ENCODE results near the gene SIL1.

The SIL1 gene

DNA sequence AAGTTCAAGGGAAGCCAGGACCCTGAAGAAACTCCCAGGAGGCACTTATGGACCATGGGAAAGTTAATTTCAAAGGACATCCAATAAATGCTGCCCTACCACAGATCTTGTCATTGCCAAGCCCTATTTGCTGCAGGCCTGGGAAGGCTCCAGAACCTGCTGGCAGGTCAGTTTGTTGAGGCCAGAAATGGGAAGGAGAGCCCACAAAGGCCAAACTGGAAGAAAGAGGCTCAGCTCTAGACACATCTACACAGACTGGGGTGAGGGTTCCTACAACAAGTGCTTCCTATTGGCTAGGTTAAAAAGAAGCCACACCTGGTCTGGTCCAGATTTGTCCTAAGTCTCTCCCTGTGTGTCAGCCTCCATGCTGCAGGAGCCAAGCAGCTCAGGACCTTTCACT, 94.4 kb downstream of the SIL1 start:
- H3K36me3 ChIP-seq, result no peaks in the 10 kb centered on the region
- H3K9me3 ChIP-seq, result no peaks in the 10 kb centered on the region
- H3K27ac ChIP-seq, result no peak overlapping the region
- H4K20me1 ChIP-seq, result no peaks in the 10 kb centered on the region
- peaks cover 10% of the 10 kb centered on the region for H3K4me1 ChIP-seq
- H3K9ac ChIP-seq, result no peak overlapping the region
- H3K4me3 ChIP-seq, result no peak overlapping the region
- no peak for TF ChIP-seq Cebpa-rat (IDR thresholded peaks at IDR 0.05)
- peaks cover 9% of the 10 kb centered on the region; the same call in 1 of the 2 replicates for H3K27me3 ChIP-seq
- no peak overlapping the region for H3K4me2 ChIP-seq

DNA sequence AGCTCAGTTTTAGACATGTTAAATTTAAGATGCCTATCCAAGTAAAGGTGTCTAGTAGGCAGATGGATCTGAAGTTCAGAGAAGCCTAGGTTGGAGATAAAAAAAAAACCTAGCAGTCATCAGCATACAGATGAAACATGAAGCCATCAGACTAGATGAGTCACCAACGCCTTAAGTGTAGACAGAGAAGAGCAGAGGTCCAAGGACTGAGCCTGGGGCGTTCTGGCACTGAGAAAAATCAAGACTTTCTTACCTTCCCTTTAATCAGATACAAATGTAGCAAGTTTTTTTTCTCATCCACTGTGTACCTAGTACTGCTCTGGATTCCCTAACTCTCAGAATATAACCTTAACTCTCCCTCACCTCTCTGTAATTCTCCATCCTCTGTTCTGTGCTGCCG, 97.3 kb downstream of the SIL1 start:
- no peaks in the 10 kb centered on the region for H4K20me1 ChIP-seq
- TF ChIP-seq Cebpa-rat (IDR thresholded peaks at IDR 0.05), result no peak
- no peak overlapping the region for H3K4me2 ChIP-seq
- no peak overlapping the region for H3K27ac ChIP-seq
- no peaks in the 10 kb centered on the region for H3K9me3 ChIP-seq
- H3K27me3 ChIP-seq, result peaks cover 5% of the 10 kb centered on the region; the same call in 1 of the 2 replicates
- H3K4me1 ChIP-seq, result peaks cover 7% of the 10 kb centered on the region
- no peak overlapping the region for H3K9ac ChIP-seq
- H3K36me3 ChIP-seq, result no peaks in the 10 kb centered on the region
- no peak overlapping the region for H3K4me3 ChIP-seq

DNA sequence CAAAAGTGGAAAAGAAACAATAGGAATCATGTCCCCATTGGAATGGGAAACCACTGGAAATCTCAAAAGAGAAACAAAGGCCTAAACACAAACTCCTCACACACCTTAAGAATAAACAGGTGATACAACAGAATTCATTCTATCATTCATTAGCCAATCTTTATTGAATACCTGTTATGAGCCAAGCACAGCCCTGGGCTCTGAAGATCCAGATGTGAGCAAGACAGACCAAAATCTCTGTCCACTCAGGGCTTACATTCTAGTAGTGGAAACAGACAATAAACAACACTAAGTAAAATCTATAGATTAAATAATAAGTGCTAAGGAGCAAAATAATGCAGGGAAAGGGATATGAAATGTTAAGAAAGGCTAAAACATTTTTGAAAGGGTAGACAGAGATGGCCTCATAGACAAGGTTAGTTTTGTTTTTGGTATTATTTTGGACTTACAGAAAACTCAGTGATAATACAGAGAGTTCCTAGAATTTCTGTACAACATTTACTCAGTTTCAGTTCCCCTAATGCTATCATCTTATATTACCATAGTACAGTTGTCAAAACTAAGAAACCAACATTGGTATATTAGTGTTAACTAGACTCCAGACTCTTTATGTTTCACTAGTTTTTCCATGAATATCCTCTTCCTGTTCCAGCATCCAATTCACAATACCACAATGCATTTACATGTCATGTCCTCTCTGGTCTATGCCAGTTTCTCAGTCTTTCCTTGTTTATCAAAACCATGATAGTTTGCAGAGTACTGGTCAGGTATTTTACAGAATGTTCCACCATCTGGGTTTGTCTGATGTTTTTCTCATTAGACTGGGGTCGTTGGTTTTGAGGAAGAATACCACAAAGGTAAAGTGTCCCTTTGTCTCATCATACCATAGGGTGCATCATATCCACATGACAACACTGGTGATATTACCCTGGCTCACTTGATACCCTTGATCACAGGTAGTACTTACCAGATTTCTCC, 103.7 kb downstream of the SIL1 start:
- H3K4me3 ChIP-seq, result no peak overlapping the region
- H3K4me1 ChIP-seq, result peaks cover 4% of the 10 kb centered on the region; the same call in 1 of the 2 replicates
- H3K9ac ChIP-seq, result no peak overlapping the region
- no peak for TF ChIP-seq Cebpa-rat (IDR thresholded peaks at IDR 0.05)
- H3K27me3 ChIP-seq, result no peaks in the 10 kb centered on the region
- H4K20me1 ChIP-seq, result no peaks in the 10 kb centered on the region
- H3K27ac ChIP-seq, result no peak overlapping the region
- H3K4me2 ChIP-seq, result no peak overlapping the region
- no peaks in the 10 kb centered on the region for H3K9me3 ChIP-seq
- H3K36me3 ChIP-seq, result no peaks in the 10 kb centered on the region

DNA sequence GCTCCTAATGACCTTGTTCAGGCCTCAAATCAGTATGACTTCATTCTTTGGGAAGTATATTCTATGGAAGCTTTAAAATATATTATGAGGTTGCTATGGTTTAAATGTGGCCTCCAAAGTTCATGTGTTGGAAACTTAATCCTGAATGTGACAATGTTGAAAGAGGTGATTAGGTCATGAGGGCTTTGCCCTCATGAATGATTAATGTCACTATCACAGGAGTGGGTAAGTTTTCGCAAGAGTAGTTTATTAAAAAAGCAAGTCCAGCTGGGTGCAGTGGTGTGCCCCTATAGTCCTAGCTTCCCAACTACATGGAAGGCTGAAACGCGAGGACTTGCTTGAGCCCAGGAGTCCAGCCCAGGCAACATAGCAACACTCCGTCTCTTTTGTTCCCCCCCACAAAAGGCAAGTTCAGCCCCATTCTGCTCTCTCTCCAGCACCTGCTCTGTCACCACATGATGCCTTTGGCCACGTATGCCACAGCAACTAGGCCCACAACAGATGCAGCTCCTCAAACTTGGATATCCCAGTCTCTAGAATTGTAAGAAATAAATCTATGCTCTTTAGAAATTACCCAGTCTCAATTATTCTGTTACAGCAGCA, 105.3 kb downstream of the SIL1 start:
- no peaks in the 10 kb centered on the region for H3K27me3 ChIP-seq
- H4K20me1 ChIP-seq, result no peaks in the 10 kb centered on the region
- no peaks in the 10 kb centered on the region for H3K36me3 ChIP-seq
- peaks cover 4% of the 10 kb centered on the region; the same call in 1 of the 2 replicates for H3K4me1 ChIP-seq
- no peak for TF ChIP-seq Cebpa-rat (IDR thresholded peaks at IDR 0.05)
- no peaks in the 10 kb centered on the region for H3K9me3 ChIP-seq
- no peak overlapping the region for H3K27ac ChIP-seq
- no peak overlapping the region for H3K4me2 ChIP-seq
- no peak overlapping the region for H3K9ac ChIP-seq
- H3K4me3 ChIP-seq, result no peak overlapping the region

DNA sequence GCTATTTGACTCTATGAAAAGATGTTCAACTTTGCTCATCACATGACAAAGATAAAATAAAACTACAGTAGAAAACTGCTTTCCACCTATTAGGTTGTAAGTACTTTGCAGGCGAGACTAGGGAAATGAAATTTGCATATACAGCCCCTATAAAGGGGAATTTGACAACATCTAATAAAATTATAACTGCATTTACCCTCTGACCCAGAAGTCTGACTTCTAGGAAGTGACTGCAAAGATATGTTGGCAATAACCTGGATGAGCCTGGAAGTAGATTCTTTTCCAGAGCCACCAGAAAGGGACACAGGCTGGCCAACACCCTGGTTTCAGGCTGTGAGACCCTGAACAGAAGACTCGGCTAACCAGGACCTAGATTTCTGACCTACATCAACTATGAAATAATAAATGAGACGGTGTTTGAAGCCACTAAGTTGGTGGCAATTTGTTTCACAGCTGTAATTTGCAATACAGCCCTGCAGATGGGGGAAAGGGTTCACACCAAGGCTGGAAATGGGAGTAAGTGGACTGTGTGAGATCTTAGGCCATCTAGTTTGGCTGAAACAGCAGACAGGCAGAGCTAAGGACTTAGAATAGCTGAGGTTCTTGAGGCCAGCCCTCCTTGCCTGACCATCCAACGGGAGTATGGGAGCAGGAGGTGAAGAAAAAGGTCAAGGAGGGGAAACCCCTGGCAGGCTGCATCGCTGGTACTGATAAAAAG, 106.6 kb downstream of the SIL1 start:
- no peak overlapping the region for H3K9ac ChIP-seq
- no peak overlapping the region for H3K27ac ChIP-seq
- H3K27me3 ChIP-seq, result no peaks in the 10 kb centered on the region
- H3K4me2 ChIP-seq, result no peak overlapping the region
- no peaks in the 10 kb centered on the region for H4K20me1 ChIP-seq
- H3K36me3 ChIP-seq, result no peaks in the 10 kb centered on the region
- TF ChIP-seq Cebpa-rat (IDR thresholded peaks at IDR 0.05), result no peak
- H3K4me3 ChIP-seq, result no peak overlapping the region
- H3K4me1 ChIP-seq, result peaks cover 4% of the 10 kb centered on the region; the same call in 1 of the 2 replicates
- H3K9me3 ChIP-seq, result no peaks in the 10 kb centered on the region

GRCh38 chr5:139090581-139090980, 107.6 kb downstream of the SIL1 start:
- H3K4me2 ChIP-seq, result no peak overlapping the region
- H3K27ac ChIP-seq, result no peak overlapping the region
- no peaks in the 10 kb centered on the region for H3K36me3 ChIP-seq
- H4K20me1 ChIP-seq, result no peaks in the 10 kb centered on the region
- H3K27me3 ChIP-seq, result no peaks in the 10 kb centered on the region
- no peak for TF ChIP-seq Cebpa-rat (IDR thresholded peaks at IDR 0.05)
- H3K4me3 ChIP-seq, result no peak overlapping the region
- no peak overlapping the region for H3K9ac ChIP-seq
- H3K9me3 ChIP-seq, result peaks cover under 1% of the 10 kb centered on the region; the same call in 1 of the 2 replicates
- H3K4me1 ChIP-seq, result peaks cover 4% of the 10 kb centered on the region; the same call in 1 of the 2 replicates

- Histone ChIP-seq H3K27ac (no peak overlapping the region), H3K27me3 (no peaks in the 10 kb centered on the region), H3K36me3 (peaks cover 7% of the 10 kb centered on the region; the same call in 1 of the 2 replicates), H3K9me3 (peaks cover 8% of the 10 kb centered on the region; the same call in 1 of the 2 replicates), H3K9ac (no peak overlapping the region), H3K4me2 (no peak overlapping the region), H4K20me1 (no peaks in the 10 kb centered on the region), H3K4me3 (no peak overlapping the region), H3K4me1 (no peaks in the 10 kb centered on the region)
- TF ChIP-seq Cebpa-rat (IDR thresholded peaks at IDR 0.05), result no peak
These were observed 110.1 kb downstream of the SIL1 start for GRCh38 chr5:139088024-139088423.

DNA sequence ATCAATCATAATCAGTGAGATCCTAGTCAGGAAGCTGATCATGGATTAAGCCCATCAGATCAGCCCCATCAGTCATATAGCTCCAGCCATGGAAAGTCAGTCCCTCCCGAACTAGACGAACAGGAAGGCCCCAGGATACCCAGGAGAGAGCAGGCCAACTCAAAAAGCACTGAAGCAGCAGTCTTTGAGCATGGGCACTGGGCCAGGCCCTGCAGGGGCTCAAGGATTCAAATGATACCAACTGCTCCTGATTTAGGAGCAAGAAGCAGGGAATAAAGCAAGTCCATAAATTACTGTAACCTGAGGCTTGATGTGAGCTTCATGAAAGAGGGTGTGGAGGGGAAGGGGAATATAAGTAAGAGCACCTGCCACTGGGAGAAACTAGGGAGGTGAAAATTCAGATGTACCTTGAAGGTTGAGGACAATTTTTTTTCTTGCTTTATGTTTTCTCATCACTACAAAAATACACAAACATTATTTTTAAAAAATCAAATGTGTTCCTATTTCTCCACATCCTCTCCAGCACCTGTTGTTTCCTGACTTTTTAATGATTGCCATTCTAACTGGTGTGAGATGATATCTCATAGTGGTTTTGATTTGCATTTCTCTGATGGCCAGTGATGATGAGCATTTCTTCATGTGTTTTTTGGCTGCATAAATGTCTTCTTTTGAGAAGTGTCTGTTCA, 115.2 kb downstream of the SIL1 start:
- no peak overlapping the region for H3K4me3 ChIP-seq
- no peak overlapping the region for H3K4me2 ChIP-seq
- peaks cover 7% of the 10 kb centered on the region; the same call in 1 of the 2 replicates for H3K36me3 ChIP-seq
- no peak overlapping the region for H3K9ac ChIP-seq
- no peaks in the 10 kb centered on the region for H3K4me1 ChIP-seq
- peaks cover 8% of the 10 kb centered on the region; the same call in 1 of the 2 replicates for H3K9me3 ChIP-seq
- no peaks in the 10 kb centered on the region; the same call in 1 of the 2 replicates for H4K20me1 ChIP-seq
- no peak overlapping the region for H3K27ac ChIP-seq
- TF ChIP-seq Cebpa-rat (IDR thresholded peaks at IDR 0.05), result no peak
- H3K27me3 ChIP-seq, result no peaks in the 10 kb centered on the region

DNA sequence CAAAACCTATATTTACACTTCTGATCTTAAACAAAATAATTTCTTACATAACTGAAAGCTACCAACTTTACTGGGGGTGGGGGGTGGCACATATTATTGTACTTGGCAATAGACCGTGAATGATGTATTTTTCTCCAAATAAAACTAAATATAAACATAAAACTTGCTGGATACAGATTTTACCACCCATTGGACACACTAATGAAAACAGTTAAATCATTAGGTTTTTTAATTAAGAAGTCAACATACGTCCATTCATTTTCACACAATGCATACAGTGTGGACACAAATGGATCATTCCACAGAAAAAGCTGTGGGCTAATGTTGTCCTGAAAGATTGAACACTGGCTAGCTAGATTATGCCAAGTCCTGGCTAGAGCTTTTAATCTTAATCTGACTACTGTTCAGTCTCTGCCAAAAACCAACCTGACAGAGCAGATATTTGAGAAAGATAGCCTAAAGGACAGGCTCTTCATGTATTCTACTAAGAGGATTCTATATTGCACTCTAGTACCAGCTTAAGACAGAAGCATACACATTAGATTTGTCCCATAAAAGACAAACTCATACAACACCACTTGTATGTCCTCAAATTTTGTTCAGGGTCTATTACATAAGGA, 118.1 kb downstream of the SIL1 start:
- no peak for TF ChIP-seq Cebpa-rat (IDR thresholded peaks at IDR 0.05)
- Histone ChIP-seq H3K36me3 (peaks cover 3% of the 10 kb centered on the region; the same call in 1 of the 2 replicates), H3K9me3 (0 out of 2 replicates have a peak, but pooled peaks cover 2% of the 10 kb centered on the region), H3K4me1 (no peaks in the 10 kb centered on the region), H3K4me2 (no peak overlapping the region), H4K20me1 (no peaks in the 10 kb centered on the region; the same call in 1 of the 2 replicates), H3K4me3 (no peak overlapping the region), H3K9ac (no peak overlapping the region), H3K27me3 (no peaks in the 10 kb centered on the region), H3K27ac (no peak overlapping the region)
